HepG2 (cell line): ENCODE results near the gene CHN2. TPM values are rescaled to one million over a fixed set of nuclear protein-coding genes. Genes with fewer than 3 reads are reported as not detected.

Experiments used
- CC2D1A ChIP-seq: sonication (generic); formaldehyde crosslinking; IDR thresholded peaks from 2 replicates; pipeline ENCODE4 v1.8.1; 2023; ENCODE audit warnings: mild to moderate bottlenecking, missing genetic modification reagents
- ELF4 ChIP-seq: sonication (generic); formaldehyde crosslinking; IDR thresholded peaks from 2 replicates; pipeline ENCODE4 v1.5.0; 2020; ENCODE audit warnings: missing genetic modification reagents, mild to moderate bottlenecking, moderate library complexity, borderline replicate concordance
- GATAD1 ChIP-seq: IDR thresholded peaks from 2 replicates; pipeline ENCODE4 v1.6.1; 2016; ENCODE audit warnings: missing genetic modification reagents, missing compliant biosample characterization
- MIER2 ChIP-seq: IDR thresholded peaks from 2 replicates; pipeline ENCODE4 v1.6.1; 2016; ENCODE audit warnings: missing biosample characterization, missing genetic modification reagents
- NCOA2 ChIP-seq: sonication (generic); formaldehyde crosslinking; IDR thresholded peaks from 2 replicates; pipeline ENCODE4 v1.8.0; 2022; ENCODE audit warnings: inconsistent platforms
- PAF1 ChIP-seq: IDR thresholded peaks from 2 replicates; pipeline ENCODE4 v1.6.1; 2016; ENCODE audit warnings: missing genetic modification reagents, missing compliant biosample characterization
- PHF5A ChIP-seq: IDR thresholded peaks from one replicate; pipeline ENCODE4 v1.6.1; 2018; ENCODE audit warnings: low read depth, missing genetic modification reagents; ENCODE audit not compliant: unreplicated experiment
- RBM22 ChIP-seq: fragments of 200-400 bp; formaldehyde crosslinking; optimal IDR thresholded peaks from 2 replicates; pipeline ENCODE3; 2017; ENCODE audit warnings: mild to moderate bottlenecking, low read length, moderate library complexity
- RELA ChIP-seq: sonication (generic); formaldehyde crosslinking; IDR thresholded peaks from 2 replicates; pipeline ENCODE4 v1.4.0; 2020; ENCODE audit warnings: missing genetic modification reagents
- SALL1 ChIP-seq: sonication (generic); formaldehyde crosslinking; IDR thresholded peaks from 2 replicates; pipeline ENCODE4 v1.8.0; 2022; ENCODE audit warnings: mild to moderate bottlenecking, missing genetic modification reagents
- SIX1 ChIP-seq: sonication (generic); formaldehyde crosslinking; IDR thresholded peaks from 2 replicates; pipeline ENCODE4 v1.4.0; 2020; ENCODE audit warnings: missing genetic modification reagents, borderline replicate concordance
- SMAD3 ChIP-seq: sonication (generic); formaldehyde crosslinking; IDR thresholded peaks from 2 replicates; pipeline ENCODE4 v1.4.0; 2020; ENCODE audit warnings: missing genetic modification reagents
- SMC3 ChIP-seq: IDR thresholded peaks from 2 replicates; pipeline ENCODE4 v1.6.1; 2011; ENCODE audit warnings: low read length, improper control_type of control experiment
- SOX13 ChIP-seq, 3 experiments: fragments of 450-650 bp in 1 of 3; sonication (generic) in 1 of 3; formaldehyde crosslinking in 1 of 3; IDR thresholded peaks in 2 of 3; conservative IDR thresholded peaks in 1 of 3; 2 replicates each; pipeline versions ENCODE4 v1.5.0 to v1.6.1; 2016 to 2020; ENCODE audit warnings: antibody characterized with exemption in 1 of 3, mild to moderate bottlenecking in 1 of 3, missing compliant biosample characterization in 1 of 3, missing genetic modification reagents in 1 of 3, moderate library complexity in 1 of 3
- SRY ChIP-seq: sonication (generic); formaldehyde crosslinking; IDR thresholded peaks from 2 replicates; pipeline ENCODE4 v1.8.0; 2022; ENCODE audit warnings: mild to moderate bottlenecking, missing genetic modification reagents
- TGIF2 ChIP-seq: IDR thresholded peaks from 2 replicates; pipeline ENCODE4 v1.6.1; 2016; ENCODE audit warnings: control low read depth, missing compliant biosample characterization
- ZKSCAN5 ChIP-seq: sonication (generic); formaldehyde crosslinking; IDR thresholded peaks from 2 replicates; pipeline ENCODE4 v1.5.1; 2020; ENCODE audit warnings: mild to moderate bottlenecking, missing genetic modification reagents
- ZNF121 ChIP-seq: sonication (generic); formaldehyde crosslinking; IDR thresholded peaks from 2 replicates; pipeline ENCODE4 v1.5.0; 2020; ENCODE audit warnings: mild to moderate bottlenecking, missing genetic modification reagents
- ZNF225 ChIP-seq: sonication (generic); formaldehyde crosslinking; IDR thresholded peaks from 2 replicates; pipeline ENCODE4 v1.4.0; 2020; ENCODE audit warnings: mild to moderate bottlenecking, missing genetic modification reagents
- ZNF337 ChIP-seq: sonication (generic); formaldehyde crosslinking; IDR thresholded peaks from 2 replicates; pipeline ENCODE4 v1.5.1; 2020; ENCODE audit warnings: missing genetic modification reagents, low read depth, mild to moderate bottlenecking, borderline replicate concordance
- ZNF367 ChIP-seq: sonication (generic); formaldehyde crosslinking; IDR thresholded peaks from 2 replicates; pipeline ENCODE4 v1.4.0; 2020; ENCODE audit warnings: missing genetic modification reagents, borderline replicate concordance
- ZNF550 ChIP-seq: sonication (generic); formaldehyde crosslinking; IDR thresholded peaks from 2 replicates; pipeline ENCODE4 v1.4.0; 2020; ENCODE audit warnings: mild to moderate bottlenecking, missing genetic modification reagents, borderline replicate concordance
- ZNF720 ChIP-seq: sonication (generic); formaldehyde crosslinking; IDR thresholded peaks from 2 replicates; pipeline ENCODE4 v1.4.0; 2020; ENCODE audit warnings: missing genetic modification reagents
- ZNF737 ChIP-seq: sonication (generic); formaldehyde crosslinking; IDR thresholded peaks from 2 replicates; pipeline ENCODE4 v1.5.0; 2020; ENCODE audit warnings: missing genetic modification reagents, mild to moderate bottlenecking, borderline replicate concordance
- polyA plus RNA-seq, 8 experiments: library from polyadenylated mRNA; depleted of rRNA in 3 of 8; stranded (reverse) in 7 of 8; unstranded in 1 of 8; fragments of >200 nt; fragmentation: Illumina TruSeq in 4 of 8; extraction: Trizol in 4 of 8; gene quantifications; 2 replicates each; pipeline versions ENCODE4 v1.2.1 to v1.2.3, GENCODE V29; 2011 to 2016; ENCODE audit warnings: low read depth in 4 of 8, missing spikeins in 1 of 8, mixed read lengths in 1 of 8; ENCODE audit not compliant: insufficient read depth in 1 of 8
- total RNA-seq, 5 experiments: library from RNA; depleted of rRNA; stranded (reverse); fragments of >200 nt; fragmentation: Illumina TruSeq; extraction: Trizol; gene quantifications; 2 replicates each; pipeline ENCODE4 v1.2.3, GENCODE V29; 2016; ENCODE audit warnings: low read depth in 1 of 5
- TF ChIP-seq, protein P1 (sequence below): sonication (generic); formaldehyde crosslinking; IDR thresholded peaks from 2 replicates; pipeline ENCODE4 v1.4.0; 2020; ENCODE audit warnings: mild to moderate bottlenecking, missing genetic modification reagents, borderline replicate concordance
- TF ChIP-seq, protein P2 (sequence below): sonication (generic); formaldehyde crosslinking; IDR thresholded peaks from 2 replicates; pipeline ENCODE4 v1.5.1; 2020; ENCODE audit warnings: missing genetic modification reagents, mild to moderate bottlenecking, borderline replicate concordance

Gene CHN2
- total and polyA plus RNA-seq, 2 of the 13 experiments (the other 11 are each of a cell fraction or from before 2014, with no cell fraction given) = 23.5 to 30.5 TPM

DNA sequence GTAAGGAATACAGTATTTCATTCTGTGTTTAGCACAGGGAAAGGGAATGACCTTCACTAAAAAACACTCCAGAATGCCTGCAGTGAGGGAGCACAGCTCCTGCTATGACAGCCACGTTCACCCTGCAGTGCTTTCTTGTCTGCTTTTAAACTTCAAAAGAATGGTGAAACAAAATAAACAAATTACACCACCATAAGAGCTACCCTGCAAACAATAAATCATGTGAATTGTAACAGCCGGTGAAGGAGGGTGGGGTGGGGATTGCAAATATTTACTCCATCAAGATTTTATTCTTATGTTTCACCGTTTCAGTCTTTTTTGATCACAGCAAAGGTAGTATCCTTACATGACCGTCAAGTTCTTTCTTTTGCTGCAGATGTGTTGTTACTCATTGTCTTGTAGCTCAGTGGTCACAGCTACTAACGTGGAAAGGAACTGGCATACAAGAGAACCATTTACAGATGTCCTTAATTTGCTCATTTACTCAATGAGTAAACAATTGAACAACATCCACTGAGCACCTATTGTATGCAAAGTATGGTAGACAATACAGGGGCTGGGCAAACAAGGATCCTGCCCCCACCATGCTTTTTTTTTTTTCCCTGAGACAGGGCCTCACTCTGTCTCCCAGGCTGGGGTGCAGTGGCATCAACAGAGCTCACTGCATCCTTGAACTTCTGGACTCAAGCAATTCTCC, 4.1 kb upstream of the CHN2 start (continued):
- TF ChIP-seq, protein P1, sequence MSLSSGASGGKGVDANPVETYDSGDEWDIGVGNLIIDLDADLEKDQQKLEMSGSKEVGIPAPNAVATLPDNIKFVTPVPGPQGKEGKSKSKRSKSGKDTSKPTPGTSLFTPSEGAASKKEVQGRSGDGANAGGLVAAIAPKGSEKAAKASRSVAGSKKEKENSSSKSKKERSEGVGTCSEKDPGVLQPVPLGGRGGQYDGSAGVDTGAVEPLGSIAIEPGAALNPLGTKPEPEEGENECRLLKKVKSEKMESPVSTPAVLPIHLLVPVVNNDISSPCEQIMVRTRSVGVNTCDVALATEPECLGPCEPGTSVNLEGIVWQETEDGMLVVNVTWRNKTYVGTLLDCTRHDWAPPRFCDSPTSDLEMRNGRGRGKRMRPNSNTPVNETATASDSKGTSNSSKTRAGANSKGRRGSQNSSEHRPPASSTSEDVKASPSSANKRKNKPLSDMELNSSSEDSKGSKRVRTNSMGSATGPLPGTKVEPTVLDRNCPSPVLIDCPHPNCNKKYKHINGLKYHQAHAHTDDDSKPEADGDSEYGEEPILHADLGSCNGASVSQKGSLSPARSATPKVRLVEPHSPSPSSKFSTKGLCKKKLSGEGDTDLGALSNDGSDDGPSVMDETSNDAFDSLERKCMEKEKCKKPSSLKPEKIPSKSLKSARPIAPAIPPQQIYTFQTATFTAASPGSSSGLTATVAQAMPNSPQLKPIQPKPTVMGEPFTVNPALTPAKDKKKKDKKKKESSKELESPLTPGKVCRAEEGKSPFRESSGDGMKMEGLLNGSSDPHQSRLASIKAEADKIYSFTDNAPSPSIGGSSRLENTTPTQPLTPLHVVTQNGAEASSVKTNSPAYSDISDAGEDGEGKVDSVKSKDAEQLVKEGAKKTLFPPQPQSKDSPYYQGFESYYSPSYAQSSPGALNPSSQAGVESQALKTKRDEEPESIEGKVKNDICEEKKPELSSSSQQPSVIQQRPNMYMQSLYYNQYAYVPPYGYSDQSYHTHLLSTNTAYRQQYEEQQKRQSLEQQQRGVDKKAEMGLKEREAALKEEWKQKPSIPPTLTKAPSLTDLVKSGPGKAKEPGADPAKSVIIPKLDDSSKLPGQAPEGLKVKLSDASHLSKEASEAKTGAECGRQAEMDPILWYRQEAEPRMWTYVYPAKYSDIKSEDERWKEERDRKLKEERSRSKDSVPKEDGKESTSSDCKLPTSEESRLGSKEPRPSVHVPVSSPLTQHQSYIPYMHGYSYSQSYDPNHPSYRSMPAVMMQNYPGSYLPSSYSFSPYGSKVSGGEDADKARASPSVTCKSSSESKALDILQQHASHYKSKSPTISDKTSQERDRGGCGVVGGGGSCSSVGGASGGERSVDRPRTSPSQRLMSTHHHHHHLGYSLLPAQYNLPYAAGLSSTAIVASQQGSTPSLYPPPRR (CRISPR knock-in tag) = peak; percentile 94
- TF ChIP-seq PAF1 (CRISPR knock-in tag) (no peak), PHF5A (CRISPR knock-in tag) (peak; percentile 13), SOX13 (IDR thresholded peaks at IDR 0.05) (peak; percentile 78), SOX13 (CRISPR knock-in tag; conservative IDR thresholded peaks at IDR 0.05 in 1 of 2, IDR thresholded peaks at IDR 0.05 in 1 of 2) (peak in 1 of 2 experiments; percentile 88; a peak in 2 of 4 replicates), ELF4 (CRISPR knock-in tag) (no peak), ZNF337 (CRISPR knock-in tag) (no peak), MIER2 (CRISPR knock-in tag) (no peak), ZNF737 (CRISPR knock-in tag) (no peak), ZKSCAN5 (CRISPR knock-in tag) (no peak), SMAD3 (peak; percentile 59; the same call in 1 of the 2 replicates), RELA (CRISPR knock-in tag) (peak; percentile 50; the same call in 1 of the 2 replicates), ZNF367 (CRISPR knock-in tag) (no peak), RBM22 (no peak), ZNF550 (CRISPR knock-in tag) (no peak), ZNF225 (no peak), ZNF720 (CRISPR knock-in tag) (no peak), SMC3 (peak; percentile 38), SIX1 (CRISPR knock-in tag) (peak; percentile 74; the same call in 1 of the 2 replicates), NCOA2 (CRISPR knock-in tag) (peak; percentile 95), TGIF2 (CRISPR knock-in tag) (peak; percentile 80), SALL1 (peak; percentile 41), GATAD1 (CRISPR knock-in tag) (no peak), SRY (CRISPR knock-in tag) (no peak), ZNF121 (CRISPR knock-in tag) (no peak), CC2D1A (no peak)
- TF ChIP-seq, protein P2, sequence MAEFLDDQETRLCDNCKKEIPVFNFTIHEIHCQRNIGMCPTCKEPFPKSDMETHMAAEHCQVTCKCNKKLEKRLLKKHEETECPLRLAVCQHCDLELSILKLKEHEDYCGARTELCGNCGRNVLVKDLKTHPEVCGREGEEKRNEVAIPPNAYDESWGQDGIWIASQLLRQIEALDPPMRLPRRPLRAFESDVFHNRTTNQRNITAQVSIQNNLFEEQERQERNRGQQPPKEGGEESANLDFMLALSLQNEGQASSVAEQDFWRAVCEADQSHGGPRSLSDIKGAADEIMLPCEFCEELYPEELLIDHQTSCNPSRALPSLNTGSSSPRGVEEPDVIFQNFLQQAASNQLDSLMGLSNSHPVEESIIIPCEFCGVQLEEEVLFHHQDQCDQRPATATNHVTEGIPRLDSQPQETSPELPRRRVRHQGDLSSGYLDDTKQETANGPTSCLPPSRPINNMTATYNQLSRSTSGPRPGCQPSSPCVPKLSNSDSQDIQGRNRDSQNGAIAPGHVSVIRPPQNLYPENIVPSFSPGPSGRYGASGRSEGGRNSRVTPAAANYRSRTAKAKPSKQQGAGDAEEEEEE (CRISPR knock-in tag) = no peak
